GM13976 (cell line): Measurements from ENCODE around the gene DHRSX.

Experiments used
- DNase-seq: peaks from one replicate; pipeline ENCODE4 v3.0.0; 2012; ENCODE audit warnings: low spot score
- CTCF ChIP-seq: IDR thresholded peaks from 2 replicates; pipeline ENCODE4 v1.5.1; 2012; ENCODE audit warnings: borderline replicate concordance, mild to moderate bottlenecking; ENCODE audit not compliant: insufficient read depth; ENCODE audit errors: extremely low read depth, missing control alignments, control extremely low read depth
- in situ Hi-C: fragments of 300-500 bp; cut with MboI; formaldehyde crosslinking; loops from one replicate; pipeline ENCODE4 v1.12.0; 2022; ENCODE audit warnings: low sequenced_read_pairs, mixed read lengths, inconsistent platforms; ENCODE audit not compliant: unreplicated experiment

The DHRSX gene

GRCh38 chrX:2498781-2499302 is 1.9 kb downstream of the DHRSX start:
- no peak for DNase-seq
- no peak for TF ChIP-seq CTCF
- in situ Hi-C loops = no loop called here

GRCh38 chrX:2497961-2498780 is 2.6 kb downstream of the DHRSX start:
- TF ChIP-seq CTCF = no peak

GRCh38 chrX:2495595-2495994 is 5.2 kb downstream of the DHRSX start:
- in situ Hi-C loops = no loop called here
- DNase-seq = no peak
- TF ChIP-seq CTCF = no peak

More at GRCh38 chrX:2497961-2498780, 2.6 kb downstream of the DHRSX start:
- no peak for DNase-seq
- in situ Hi-C loops = no loop called here

- DNase-seq = no peak
- TF ChIP-seq CTCF = no peak
- in situ Hi-C loops = no loop called here
Observed at GRCh38 chrX:2492531-2493218, 8.1 kb downstream of the DHRSX start.

- in situ Hi-C loops = no loop called here
- peak; percentile 22 for DNase-seq
- TF ChIP-seq CTCF = no peak
Observed at GRCh38 chrX:2490634-2491033, 10.1 kb downstream of the DHRSX start.

GRCh38 chrX:2489446-2490445 is 11.0 kb downstream of the DHRSX start:
- DNase-seq = peak; percentile 36
- TF ChIP-seq CTCF = no peak
- in situ Hi-C loops = no loop called here
